ENCODE data around the gene RHBDL1. TPM values are rescaled to one million over a fixed set of nuclear protein-coding genes. Genes with fewer than 3 reads are reported as not detected.

Gene RHBDL1
- total RNA-seq, 1 experiment from 2014 or later, result 2.9 TPM

DNA sequence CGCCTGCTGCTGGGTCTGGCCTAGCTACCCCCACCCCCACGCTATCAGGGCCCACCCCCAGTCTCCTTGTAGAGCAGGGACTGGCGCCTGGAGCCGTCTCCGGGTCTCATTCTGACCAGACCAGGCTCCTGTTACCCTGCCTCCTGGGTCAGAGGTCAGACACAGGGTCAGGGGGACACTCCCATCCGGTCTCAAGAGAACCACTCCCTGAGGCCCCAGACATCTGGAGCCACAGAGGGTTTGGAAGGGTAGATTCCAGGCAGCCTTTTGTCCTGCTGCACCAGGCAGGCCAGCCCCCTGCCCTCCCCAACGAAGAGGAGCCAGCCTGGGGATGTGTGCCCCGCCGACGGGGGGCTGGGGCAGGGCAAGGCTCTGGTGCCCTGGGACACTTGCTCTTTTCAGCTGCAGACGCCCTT lies 45.6 kb upstream of the RHBDL1 start:
- Histone ChIP-seq H3K9me3 (no peaks in the 10 kb centered on the region), H3K4me3 (ENCODE audit: low read depth, low read length) (no peak overlapping the region), H3K27me3 (replicated peaks; ENCODE audit: control insufficient read depth, insufficient read depth, low read length) (no peaks in the 10 kb centered on the region), H3K36me3 (ENCODE audit: control insufficient read depth, insufficient read depth, low read length) (no peaks in the 10 kb centered on the region), H3K4me1 (peaks cover under 1% of the 10 kb centered on the region; the same call in 1 of the 2 replicates)
- intact Hi-C loops (cut with micrococcal nuclease; ENCODE audit: unreplicated experiment), result no loop called here
- Mint-ChIP-seq H3K27me3 (ENCODE audit: insufficient read depth, unreplicated experiment) (no peaks in the 10 kb centered on the region), H3K4me1 (ENCODE audit: low read depth, unreplicated experiment) (no peaks in the 10 kb centered on the region), H3K27ac (ENCODE audit: unreplicated experiment) (no peak overlapping the region), H3K4me3 (ENCODE audit: unreplicated experiment) (no peak overlapping the region), H3K36me3 (ENCODE audit: insufficient read depth, unreplicated experiment) (peaks cover 25% of the 10 kb centered on the region), H3K9me3 (ENCODE audit: unreplicated experiment) (no peaks in the 10 kb centered on the region)
- CTCF ChIA-PET, result interaction anchor here (0.6 kb wide), 1 partner anchor 90 kb away, joined by 3 read pairs; no protein-coding TSS in a partner anchor
- BruUV-seq (replicated peaks), result no TSS peak
- POLR2A ChIA-PET, result no interaction called here
- TF ChIP-seq, protein P1, sequence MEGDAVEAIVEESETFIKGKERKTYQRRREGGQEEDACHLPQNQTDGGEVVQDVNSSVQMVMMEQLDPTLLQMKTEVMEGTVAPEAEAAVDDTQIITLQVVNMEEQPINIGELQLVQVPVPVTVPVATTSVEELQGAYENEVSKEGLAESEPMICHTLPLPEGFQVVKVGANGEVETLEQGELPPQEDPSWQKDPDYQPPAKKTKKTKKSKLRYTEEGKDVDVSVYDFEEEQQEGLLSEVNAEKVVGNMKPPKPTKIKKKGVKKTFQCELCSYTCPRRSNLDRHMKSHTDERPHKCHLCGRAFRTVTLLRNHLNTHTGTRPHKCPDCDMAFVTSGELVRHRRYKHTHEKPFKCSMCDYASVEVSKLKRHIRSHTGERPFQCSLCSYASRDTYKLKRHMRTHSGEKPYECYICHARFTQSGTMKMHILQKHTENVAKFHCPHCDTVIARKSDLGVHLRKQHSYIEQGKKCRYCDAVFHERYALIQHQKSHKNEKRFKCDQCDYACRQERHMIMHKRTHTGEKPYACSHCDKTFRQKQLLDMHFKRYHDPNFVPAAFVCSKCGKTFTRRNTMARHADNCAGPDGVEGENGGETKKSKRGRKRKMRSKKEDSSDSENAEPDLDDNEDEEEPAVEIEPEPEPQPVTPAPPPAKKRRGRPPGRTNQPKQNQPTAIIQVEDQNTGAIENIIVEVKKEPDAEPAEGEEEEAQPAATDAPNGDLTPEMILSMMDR (IDR thresholded peaks at IDR 0.05; ENCODE audit: insufficient read depth in 1 of 2, low read depth in 1 of 2, low read length in 1 of 2, severe bottlenecking in 1 of 2, unreplicated experiment in 1 of 2), result no peak
- DNase-seq, result peak in 1 of 2 experiments; percentile 40

DNA sequence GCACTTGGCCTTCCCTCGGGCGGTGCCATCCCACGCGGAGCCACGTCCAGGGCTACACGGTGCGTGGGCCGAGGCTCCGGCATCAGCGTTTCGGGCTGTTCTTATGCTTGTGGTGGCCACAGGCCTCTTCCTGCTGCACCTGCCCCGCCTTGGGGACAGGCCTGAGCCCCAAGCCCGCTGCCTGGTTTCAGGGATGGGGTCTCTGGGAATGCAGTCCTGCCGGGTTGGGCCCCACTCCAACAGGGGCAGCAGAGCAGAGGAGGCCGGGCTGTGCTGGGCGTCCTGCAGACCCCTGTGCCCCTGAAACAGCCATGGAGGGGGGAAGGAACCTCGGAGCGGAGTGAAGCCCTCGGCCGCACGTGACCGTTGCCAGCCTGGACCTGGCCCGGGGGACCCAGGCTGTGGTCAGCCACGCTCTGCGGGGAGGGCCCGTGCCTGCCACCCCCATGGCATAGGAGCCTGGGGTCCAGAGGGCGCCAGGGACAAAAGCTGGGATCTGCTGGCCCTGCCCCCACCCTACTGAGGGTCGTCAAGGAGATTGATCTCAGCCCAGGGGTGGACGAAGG lies 45.1 kb upstream of the RHBDL1 start:
- POLR2A ChIA-PET, result no interaction called here
- H3K4me3 Mint-ChIP-seq (ENCODE audit: unreplicated experiment), result no peak overlapping the region
- DNase-seq, result no peak

DNA sequence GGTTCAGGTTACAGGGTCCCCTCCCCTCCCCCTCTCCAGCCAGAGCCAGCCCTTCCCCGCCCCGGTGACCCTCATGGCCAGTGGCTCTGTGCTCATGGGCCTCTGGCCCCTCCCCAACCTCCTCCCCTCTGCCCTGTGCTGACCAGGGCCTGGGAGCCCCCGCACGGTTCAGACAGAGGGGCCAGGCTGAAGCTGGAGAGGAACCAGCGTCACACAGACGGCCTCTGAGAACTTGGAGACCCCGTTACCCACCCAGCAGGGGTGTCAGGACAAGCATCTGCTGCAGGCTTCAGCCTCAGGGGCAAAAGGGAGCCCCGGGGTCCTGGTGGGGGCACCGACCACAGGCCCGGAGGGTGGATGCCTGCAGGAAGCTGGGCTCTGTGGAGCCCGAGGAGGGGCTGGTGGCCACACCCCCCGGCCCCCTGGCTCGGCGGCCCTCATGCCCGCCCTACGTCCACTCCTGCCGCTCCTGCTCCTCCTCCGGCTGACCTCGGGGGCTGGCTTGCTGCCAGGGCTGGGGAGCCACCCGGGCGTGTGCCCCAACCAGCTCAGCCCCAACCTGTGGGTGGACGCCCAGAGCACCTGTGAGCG lies 44.6 kb upstream of the RHBDL1 start, which contains the start of gene WFIKKN1:
Gene WFIKKN1 (plus strand): TSS at position 171 of the 591 bp plus-strand sequence. CDS start 269 bp downstream, at position 440.
- Mint-ChIP-seq H3K36me3 (ENCODE audit: insufficient read depth, unreplicated experiment) (peaks cover 27% of the 10 kb centered on the region), H3K27ac (ENCODE audit: unreplicated experiment) (no peak within 1 kb of the TSS), H3K4me3 (ENCODE audit: unreplicated experiment) (no peak within 1 kb of the TSS), H3K9me3 (ENCODE audit: unreplicated experiment) (no peaks in the 10 kb centered on the region), H3K27me3 (ENCODE audit: insufficient read depth, unreplicated experiment) (no peaks in the 10 kb centered on the region), H3K4me1 (ENCODE audit: low read depth, unreplicated experiment) (no peaks in the 10 kb centered on the region)
- no TSS peak for BruUV-seq (replicated peaks)
- no peak for DNase-seq
- ChIA-PET POLR2A (no interaction called here), CTCF (interaction anchor here (0.5 kb wide), 1 partner anchor 37 kb away, joined by 5 read pairs; no protein-coding TSS in a partner anchor)
- Histone ChIP-seq H3K4me3 (ENCODE audit: low read depth, low read length) (no peak within 1 kb of the TSS), H3K4me1 (peaks cover 6% of the 10 kb centered on the region; the same call in 1 of the 2 replicates), H3K9me3 (no peaks in the 10 kb centered on the region), H3K27me3 (replicated peaks; ENCODE audit: control insufficient read depth, insufficient read depth, low read length) (no peaks in the 10 kb centered on the region), H3K36me3 (ENCODE audit: control insufficient read depth, insufficient read depth, low read length) (no peaks in the 10 kb centered on the region)
- TF ChIP-seq, protein P1 (IDR thresholded peaks at IDR 0.05; ENCODE audit: insufficient read depth in 1 of 2, low read depth in 1 of 2, low read length in 1 of 2, severe bottlenecking in 1 of 2, unreplicated experiment in 1 of 2), result no peak
- intact Hi-C loops (cut with micrococcal nuclease; ENCODE audit: unreplicated experiment), result no loop called here

More for the DNA sequence above, 45.1 kb upstream of the RHBDL1 start:
- Histone ChIP-seq H3K9me3 (no peaks in the 10 kb centered on the region), H3K4me3 (ENCODE audit: low read depth, low read length) (no peak overlapping the region), H3K36me3 (ENCODE audit: control insufficient read depth, insufficient read depth, low read length) (no peaks in the 10 kb centered on the region), H3K27me3 (replicated peaks; ENCODE audit: control insufficient read depth, insufficient read depth, low read length) (no peaks in the 10 kb centered on the region), H3K4me1 (peaks cover 6% of the 10 kb centered on the region; the same call in 1 of the 2 replicates)
- peaks cover 27% of the 10 kb centered on the region for H3K36me3 Mint-ChIP-seq (ENCODE audit: insufficient read depth, unreplicated experiment)
- intact Hi-C loops (cut with micrococcal nuclease; ENCODE audit: unreplicated experiment), result no loop called here
- H3K9me3 Mint-ChIP-seq (ENCODE audit: unreplicated experiment), result no peaks in the 10 kb centered on the region
- CTCF ChIA-PET, result no interaction called here
- no peaks in the 10 kb centered on the region for H3K4me1 Mint-ChIP-seq (ENCODE audit: low read depth, unreplicated experiment)
- no peak overlapping the region for H3K27ac Mint-ChIP-seq (ENCODE audit: unreplicated experiment)
- BruUV-seq (replicated peaks), result no TSS peak
- TF ChIP-seq, protein P1 (IDR thresholded peaks at IDR 0.05; ENCODE audit: insufficient read depth in 1 of 2, low read depth in 1 of 2, low read length in 1 of 2, severe bottlenecking in 1 of 2, unreplicated experiment in 1 of 2), result no peak
- no peaks in the 10 kb centered on the region for H3K27me3 Mint-ChIP-seq (ENCODE audit: insufficient read depth, unreplicated experiment)

All from Caco-2 (cell line).